HG02642 (cell line): ENCODE data around the gene PDE8A.
"Not testable (repeated sequence)": the region's sequence is repeated elsewhere in the genome, so short reads cannot be mapped to it uniquely, and the experiment has no call there.

ENCODE experiments used
- ATAC-seq: cut with Tn5 transposase; IDR thresholded peaks from one replicate; pipeline ENCODE4 v1.9.1; 2021; ENCODE audit warnings: mild to moderate bottlenecking; ENCODE audit not compliant: unreplicated experiment, poor library complexity

The PDE8A gene

DNA sequence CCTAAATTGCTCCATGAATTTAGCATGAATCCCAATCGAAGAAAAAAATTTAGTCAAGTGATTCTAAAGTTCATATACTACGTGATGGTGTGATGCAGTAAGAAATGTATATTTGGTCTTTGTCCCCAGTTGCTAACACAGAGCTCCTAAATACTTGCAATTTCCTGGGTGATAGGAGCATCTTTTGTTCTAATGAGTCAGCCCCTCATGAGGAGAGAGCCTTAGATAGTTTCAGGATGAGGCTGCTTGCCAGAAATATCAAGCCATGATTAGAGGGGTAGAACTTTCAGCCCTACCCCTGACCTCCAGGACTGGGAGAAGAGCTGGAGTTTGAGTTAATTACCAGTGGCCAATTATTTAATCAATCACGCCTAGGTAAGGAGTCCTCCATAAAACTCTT, 170.2 kb downstream of the PDE8A start:
- ATAC-seq: no peak

DNA sequence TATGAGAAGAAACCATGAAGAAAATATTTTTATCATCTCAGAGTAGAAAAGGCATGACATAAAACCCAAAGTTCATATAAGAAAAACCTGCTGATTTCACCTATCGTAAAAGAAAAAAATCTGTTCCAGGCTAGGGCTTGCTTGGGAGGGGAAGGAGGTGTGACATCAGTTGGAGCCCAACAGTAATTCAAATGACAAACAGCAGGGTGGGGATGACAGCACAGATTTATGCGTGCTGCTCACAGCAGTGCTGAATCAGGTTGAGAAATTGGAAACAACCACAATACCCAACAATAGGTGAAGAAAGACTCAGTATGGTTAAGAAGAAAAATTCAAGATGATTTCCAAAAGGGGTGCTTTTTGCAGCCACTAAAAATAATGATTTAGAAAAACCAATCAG, 172.4 kb downstream of the PDE8A start:
- no peak for ATAC-seq

DNA sequence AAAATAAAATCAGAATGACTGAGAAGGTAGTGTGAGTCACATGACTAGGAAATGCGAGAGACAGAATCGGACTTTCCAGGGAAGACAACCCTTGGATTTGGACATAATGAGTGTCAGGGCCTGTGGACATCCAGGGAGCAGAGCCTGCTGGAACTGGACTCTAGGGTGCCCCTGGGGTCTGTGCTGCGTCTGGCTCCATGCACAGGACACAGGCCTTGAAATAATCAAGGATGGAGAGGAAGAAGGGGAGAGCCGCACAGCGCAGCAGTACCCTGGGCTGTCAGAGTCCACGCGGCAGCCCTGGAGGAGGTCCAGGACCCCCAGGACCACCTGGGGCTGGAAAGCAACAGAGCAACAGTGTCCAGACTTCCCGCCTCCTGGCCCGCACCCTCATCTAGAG, 173.7 kb downstream of the PDE8A start:
- ATAC-seq: no peak

DNA sequence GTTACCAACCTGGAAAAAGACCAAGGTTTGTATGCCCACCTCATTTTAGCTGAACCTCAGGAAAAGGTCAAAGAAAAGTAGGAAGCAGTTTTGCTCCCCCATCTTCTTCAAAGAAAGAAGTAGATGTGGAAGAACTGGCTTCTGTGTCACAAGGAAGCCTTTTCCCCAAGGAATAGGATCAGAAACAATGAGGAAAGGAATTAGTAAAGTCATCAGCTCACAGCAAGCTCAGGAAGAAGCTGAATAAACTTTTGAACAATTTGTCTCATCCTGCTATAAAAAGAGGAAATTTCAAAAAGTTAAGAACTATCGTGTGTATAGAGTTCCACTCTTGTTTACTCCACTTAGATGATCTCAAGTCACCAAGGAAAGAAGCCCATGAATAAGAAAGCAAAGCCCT, 174.2 kb downstream of the PDE8A start:
- ATAC-seq: no peak

GRCh38 chr15:85157344-85157743, 175.7 kb downstream of the PDE8A start:
- ATAC-seq: no peak

GRCh38 chr15:85162237-85162636, 180.6 kb downstream of the PDE8A start:
- ATAC-seq: no peak

- no peak for ATAC-seq
Measured at GRCh38 chr15:85164841-85165466, 183.3 kb downstream of the PDE8A start.

DNA sequence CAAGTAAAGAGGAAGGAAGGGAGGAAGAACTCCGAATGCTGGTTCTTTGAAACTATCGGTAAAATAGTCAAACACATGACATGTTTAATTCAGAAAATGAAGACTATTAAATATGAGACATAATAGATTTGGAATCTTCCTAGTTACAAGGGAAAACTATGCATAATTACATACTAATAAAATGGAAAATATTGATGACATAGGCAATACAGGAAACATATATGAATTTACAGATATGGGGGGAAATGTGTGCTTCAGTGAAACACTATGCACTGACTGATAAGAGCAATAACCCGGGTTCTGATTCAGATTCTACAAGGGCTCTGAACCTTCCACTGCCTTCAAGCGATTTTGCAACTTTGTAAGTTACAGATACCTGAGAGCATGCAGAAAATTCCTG, 185.9 kb downstream of the PDE8A start:
- no peak for ATAC-seq

DNA sequence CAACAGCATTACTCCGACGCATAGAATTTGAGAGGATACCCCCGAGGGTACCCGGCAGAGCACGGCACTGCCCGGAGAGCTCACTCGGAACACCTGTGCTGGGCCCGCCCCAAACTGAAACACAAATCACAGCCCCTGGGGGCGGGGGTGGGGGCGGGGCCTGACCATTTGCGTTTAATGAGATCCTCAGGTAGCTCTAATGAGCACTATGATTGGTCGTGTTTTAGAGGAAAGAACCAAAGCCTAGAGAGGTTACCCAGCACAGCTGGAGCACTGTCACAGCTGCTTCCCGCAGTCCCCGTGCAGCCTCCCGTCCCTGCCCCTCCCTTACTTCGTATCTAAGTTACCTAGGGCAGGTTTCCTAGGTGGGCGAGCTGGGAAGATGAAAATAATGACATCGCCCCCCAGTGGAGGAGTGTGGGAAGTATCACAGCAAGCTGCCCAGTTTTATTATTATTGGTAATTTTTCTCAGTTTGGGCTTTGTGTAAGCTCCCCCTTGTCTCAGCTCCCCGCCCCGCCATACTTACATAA, 187.1 kb downstream of the PDE8A start:
- ATAC-seq: no peak

GRCh38 chr15:85171736-85172135, 190.1 kb downstream of the PDE8A start:
- ATAC-seq: no peak

- ATAC-seq: no peak
Measured at GRCh38 chr15:85172846-85173490, 191.3 kb downstream of the PDE8A start.

GRCh38 chr15:85173630-85174029, 192.0 kb downstream of the PDE8A start:
- ATAC-seq: not testable (repeated sequence)

DNA sequence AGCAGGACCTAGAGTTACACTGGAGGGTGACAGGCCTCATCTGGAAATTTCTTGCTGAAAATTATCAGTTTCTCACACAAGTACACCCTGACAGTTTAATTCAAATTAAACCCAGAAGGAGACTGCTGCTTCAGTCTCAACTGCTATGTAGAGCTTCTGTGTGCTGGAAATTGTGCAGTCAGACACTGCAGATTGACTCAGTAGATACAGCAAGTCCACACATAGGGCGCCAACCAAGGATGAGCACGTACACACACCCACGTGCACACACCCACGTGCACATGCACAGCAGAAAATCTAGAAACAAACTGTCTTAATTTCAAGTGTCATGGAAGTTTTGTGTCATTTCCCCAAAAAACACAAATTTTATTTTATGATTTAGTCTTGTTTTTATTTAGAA, 192.9 kb downstream of the PDE8A start:
- no peak for ATAC-seq

DNA sequence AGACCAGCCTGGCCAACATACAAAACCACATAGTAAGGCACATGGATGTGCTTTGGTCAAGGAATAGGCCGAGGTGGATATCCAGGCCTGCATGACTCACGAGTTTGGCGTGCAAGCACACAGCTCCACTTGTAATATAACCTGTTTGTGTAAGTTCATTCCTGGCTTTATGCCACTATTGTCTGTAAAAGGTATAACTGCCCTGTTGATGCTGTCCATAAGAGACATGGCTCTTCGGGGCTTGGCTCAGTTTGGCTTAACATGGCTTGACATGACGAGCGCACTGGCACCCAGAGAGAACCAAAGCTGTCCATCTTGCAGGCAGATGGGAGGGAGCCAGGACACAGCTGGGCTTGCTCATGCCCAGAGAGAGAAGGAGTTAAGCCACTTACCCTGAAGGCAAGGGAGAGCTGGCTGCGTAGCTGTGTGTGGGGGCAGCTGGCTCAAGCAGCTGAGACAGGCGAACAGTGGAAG, 195.4 kb downstream of the PDE8A start:
- not testable (repeated sequence) for ATAC-seq

- no peak for ATAC-seq
Measured at GRCh38 chr15:85178308-85178707, 196.7 kb downstream of the PDE8A start.

- ATAC-seq: no peak
Measured at GRCh38 chr15:85179700-85180099, 198.0 kb downstream of the PDE8A start.

DNA sequence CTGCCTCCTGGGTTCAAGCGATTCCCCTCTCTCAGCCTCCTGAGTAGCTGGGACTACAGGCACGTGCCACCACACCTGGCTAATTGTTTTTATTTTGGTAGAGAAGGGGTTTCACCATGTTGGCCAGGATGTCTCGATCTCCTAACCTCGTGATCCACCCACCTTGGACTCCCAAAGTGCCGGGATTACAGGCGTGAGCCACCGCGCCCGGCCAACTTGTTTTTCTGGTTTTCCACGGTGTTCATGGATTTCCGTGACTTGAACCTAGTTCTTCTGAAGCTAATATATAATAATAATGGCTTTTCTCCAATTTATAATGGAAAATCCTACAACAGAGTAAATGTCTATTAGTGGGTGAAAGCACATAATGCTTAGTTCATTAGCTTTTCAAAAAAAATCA, 203.7 kb downstream of the PDE8A start:
- not testable (repeated sequence) for ATAC-seq

DNA sequence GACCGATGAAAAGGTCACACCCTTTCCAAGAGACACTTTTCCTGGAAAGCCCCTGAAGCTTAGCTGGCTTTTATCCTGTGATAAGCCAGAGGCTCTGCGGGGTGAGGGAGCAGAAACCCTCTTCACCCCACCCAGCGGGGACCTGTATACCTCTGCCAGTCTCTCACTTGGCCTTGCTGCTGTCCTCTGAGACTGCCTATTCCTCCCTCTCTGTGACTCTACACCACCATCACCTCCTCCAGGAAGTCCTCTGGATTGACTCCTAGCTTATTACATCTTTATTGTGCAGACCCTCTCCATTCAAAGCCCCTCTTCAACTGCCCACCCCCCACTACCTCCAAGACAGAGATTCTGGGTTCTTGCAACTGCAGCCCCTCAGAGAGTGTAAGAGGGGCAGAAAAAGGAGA, 206.5 kb downstream of the PDE8A start:
- ATAC-seq: not testable (repeated sequence)
